ENCODE data around the gene ZNF716. TPM values are rescaled to one million over a fixed set of nuclear protein-coding genes. Genes with fewer than 3 reads are reported as not detected.
A peak's percentile ranks its signal among the peaks of the same experiment; 100 is the strongest.
"Not testable (repeated sequence)": the region's sequence is repeated elsewhere in the genome, so short reads cannot be mapped to it uniquely, and the experiment has no call there.

ZNF716 gene
- total RNA-seq, 1 experiment from 2014 or later, result not detected

DNA sequence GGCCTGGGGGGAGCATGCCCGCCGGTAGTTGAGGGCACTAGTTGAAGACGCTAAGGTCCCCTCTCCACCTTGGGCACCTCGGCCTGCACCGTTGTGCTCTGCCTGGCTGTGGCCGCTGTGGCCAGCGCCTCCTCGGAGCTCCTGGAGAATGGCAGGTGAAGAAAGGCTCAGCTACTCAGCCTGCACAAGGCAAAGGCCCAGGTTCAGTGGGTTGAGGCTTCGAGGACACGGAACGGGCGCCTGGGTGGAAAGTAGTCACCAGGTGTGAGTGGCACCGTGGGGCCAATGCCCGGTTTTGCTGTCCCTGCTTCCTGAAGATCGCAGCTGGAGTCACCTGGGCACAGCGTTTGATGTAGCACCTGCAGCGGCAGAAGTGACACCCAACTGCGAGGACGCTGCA is 12.4 kb upstream of the ZNF716 start:
- DNase-seq, result no peak
- H3K4me1 ChIP-seq (ENCODE audit: low read length), result no peaks in the 10 kb centered on the region
- no peak overlapping the region for H3K4me2 ChIP-seq (ENCODE audit: low read depth, low read length, poor library complexity, severe bottlenecking)
- no peaks in the 10 kb centered on the region for H3K9me2 ChIP-seq (replicated peaks; ENCODE audit: insufficient read depth, low read length)
- no peak overlapping the region for H2AFZ ChIP-seq (ENCODE audit: low read length)
- H4K20me1 ChIP-seq (ENCODE audit: insufficient read depth, low read depth, low read length), result no peaks in the 10 kb centered on the region
- no peaks in the 10 kb centered on the region for H3K79me2 ChIP-seq (ENCODE audit: low read length)
- no peak overlapping the region for H3K27ac ChIP-seq (ENCODE audit: low read length)
- H3K9me3 ChIP-seq (ENCODE audit: low read length), result peaks cover 27% of the 10 kb centered on the region
- H3K36me3 ChIP-seq (ENCODE audit: insufficient read depth, low read length), result no peaks in the 10 kb centered on the region
- no peak overlapping the region for H3K4me3 ChIP-seq (ENCODE audit: low read length)
- H3K9ac ChIP-seq (ENCODE audit: low read length), result no peak overlapping the region
- H3K27me3 ChIP-seq (ENCODE audit: low read length), result no peaks in the 10 kb centered on the region

DNA sequence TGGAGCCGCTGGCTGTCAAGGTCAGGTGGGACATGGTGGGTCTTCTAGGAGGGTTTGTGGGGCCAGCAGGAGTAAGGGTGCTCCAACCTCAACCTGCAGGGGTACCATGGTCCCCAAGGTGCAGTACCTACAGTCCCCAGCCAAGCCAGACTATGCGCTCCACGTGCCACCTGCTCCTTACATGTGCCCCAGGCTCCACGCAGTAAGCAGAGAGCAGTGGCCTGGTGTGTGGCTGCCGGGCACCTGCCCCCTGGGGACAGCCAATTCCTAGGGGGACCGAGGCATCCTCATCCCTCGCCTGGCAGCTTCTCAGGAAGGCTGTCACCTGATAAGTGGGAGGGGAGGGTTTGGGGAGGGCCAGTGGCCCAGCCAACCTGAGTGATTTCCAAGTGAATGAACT is 11.7 kb upstream of the ZNF716 start:
- Histone ChIP-seq H3K79me2 (ENCODE audit: low read length) (no peaks in the 10 kb centered on the region), H3K36me3 (ENCODE audit: insufficient read depth, low read length) (no peaks in the 10 kb centered on the region), H3K9me3 (ENCODE audit: low read length) (peaks cover 25% of the 10 kb centered on the region), H3K4me1 (ENCODE audit: low read length) (no peaks in the 10 kb centered on the region), H4K20me1 (ENCODE audit: insufficient read depth, low read depth, low read length) (no peaks in the 10 kb centered on the region), H2AFZ (ENCODE audit: low read length) (no peak overlapping the region), H3K4me3 (ENCODE audit: low read length) (no peak overlapping the region), H3K9ac (ENCODE audit: low read length) (no peak overlapping the region), H3K27ac (ENCODE audit: low read length) (no peak overlapping the region), H3K9me2 (replicated peaks; ENCODE audit: insufficient read depth, low read length) (no peaks in the 10 kb centered on the region), H3K27me3 (ENCODE audit: low read length) (no peaks in the 10 kb centered on the region), H3K4me2 (ENCODE audit: low read depth, low read length, poor library complexity, severe bottlenecking) (no peak overlapping the region)
- no peak for DNase-seq

DNA sequence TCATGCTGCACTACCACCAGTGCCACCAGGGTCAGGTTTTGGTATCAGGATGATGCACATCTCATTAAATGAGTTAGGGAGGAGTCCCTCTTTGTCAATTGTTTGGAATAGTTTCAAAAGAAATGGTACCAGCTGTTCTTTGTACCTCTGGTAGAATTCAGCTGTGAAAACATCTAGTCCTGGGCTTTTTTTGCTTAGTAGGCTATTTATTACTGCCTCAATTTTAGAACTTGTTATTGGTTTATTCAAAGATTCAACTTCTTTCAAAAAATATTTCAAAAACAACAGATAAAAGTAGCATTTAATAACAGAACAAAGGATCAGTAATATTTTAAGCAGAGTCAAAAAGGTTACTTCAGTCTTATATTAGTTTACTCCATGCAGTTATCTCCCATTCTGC is 6.4 kb upstream of the ZNF716 start:
- Histone ChIP-seq H4K20me1 (ENCODE audit: insufficient read depth, low read depth, low read length) (no peaks in the 10 kb centered on the region), H3K9me2 (replicated peaks; ENCODE audit: insufficient read depth, low read length) (no peaks in the 10 kb centered on the region), H3K79me2 (ENCODE audit: low read length) (no peaks in the 10 kb centered on the region), H3K4me1 (ENCODE audit: low read length) (no peaks in the 10 kb centered on the region), H3K27me3 (ENCODE audit: low read length) (no peaks in the 10 kb centered on the region), H3K9ac (ENCODE audit: low read length) (no peak overlapping the region), H3K4me3 (ENCODE audit: low read length) (no peak overlapping the region), H2AFZ (ENCODE audit: low read length) (no peak overlapping the region), H3K36me3 (ENCODE audit: insufficient read depth, low read length) (no peaks in the 10 kb centered on the region), H3K27ac (ENCODE audit: low read length) (no peak overlapping the region), H3K9me3 (ENCODE audit: low read length) (peaks cover 14% of the 10 kb centered on the region; the same call in 1 of the 2 replicates), H3K4me2 (ENCODE audit: low read depth, low read length, poor library complexity, severe bottlenecking) (no peak overlapping the region)
- DNase-seq, result no peak

DNA sequence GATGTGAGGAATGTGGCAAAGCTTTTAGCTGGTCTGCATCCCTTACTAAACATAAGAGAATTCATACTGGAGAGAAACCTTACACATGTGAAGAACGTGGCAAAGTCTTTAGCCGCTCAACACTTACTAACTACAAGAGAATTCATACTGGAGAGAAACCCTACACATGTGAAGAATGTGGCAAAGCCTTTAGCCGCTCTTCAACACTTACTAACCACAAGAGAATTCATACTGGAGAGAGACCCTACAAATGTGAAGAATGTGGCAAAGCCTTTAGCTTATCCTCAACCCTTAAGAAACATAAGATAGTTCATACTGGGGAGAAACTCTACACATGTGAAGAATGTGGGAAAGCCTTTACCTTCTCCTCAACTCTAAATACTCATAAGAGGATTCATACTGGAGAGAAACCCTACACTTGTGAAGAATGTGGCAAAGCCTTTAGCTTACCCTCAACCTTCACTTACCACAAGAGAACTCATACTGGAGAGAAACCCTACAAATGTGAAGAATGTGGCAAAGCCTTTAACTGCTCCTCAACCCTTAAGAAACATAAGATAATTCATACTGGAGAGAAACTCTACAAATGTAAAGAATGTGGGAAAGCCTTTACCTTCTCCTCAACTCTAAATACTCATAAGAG is 19.3 kb downstream of the ZNF716 start:
- peaks cover 37% of the 10 kb centered on the region for H3K9me3 ChIP-seq (ENCODE audit: low read length)
- not testable (repeated sequence) for H3K4me2 ChIP-seq (ENCODE audit: low read depth, low read length, poor library complexity, severe bottlenecking); H3K27ac ChIP-seq (ENCODE audit: low read length); H3K4me3 ChIP-seq (ENCODE audit: low read length); H3K36me3 ChIP-seq (ENCODE audit: insufficient read depth, low read length); H2AFZ ChIP-seq (ENCODE audit: low read length); H3K79me2 ChIP-seq (ENCODE audit: low read length); H3K4me1 ChIP-seq (ENCODE audit: low read length); H3K9me2 ChIP-seq (replicated peaks; ENCODE audit: insufficient read depth, low read length); DNase-seq; H4K20me1 ChIP-seq (ENCODE audit: insufficient read depth, low read depth, low read length); H3K27me3 ChIP-seq (ENCODE audit: low read length); H3K9ac ChIP-seq (ENCODE audit: low read length)

DNA sequence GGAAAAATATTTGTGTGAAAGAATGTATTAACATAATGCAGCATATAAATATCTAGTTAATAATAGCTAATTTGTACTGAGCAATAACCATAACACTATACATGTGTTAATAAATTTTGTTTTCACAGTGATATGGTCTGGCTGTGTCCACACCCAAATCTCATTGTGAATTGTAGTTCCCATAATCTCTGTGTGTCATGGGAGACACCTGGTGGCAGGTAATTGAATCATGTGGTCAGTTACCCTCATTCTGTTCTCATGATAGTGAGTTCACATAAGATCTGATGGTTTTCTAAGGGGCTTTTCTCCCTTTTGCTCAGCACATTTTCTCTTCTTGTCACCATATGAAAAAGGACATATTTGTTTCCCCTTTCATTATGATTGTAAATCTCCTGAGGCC is 30.3 kb downstream of the ZNF716 start:
- not testable (repeated sequence) for H3K79me2 ChIP-seq (ENCODE audit: low read length); H3K4me3 ChIP-seq (ENCODE audit: low read length); H4K20me1 ChIP-seq (ENCODE audit: insufficient read depth, low read depth, low read length); H3K4me2 ChIP-seq (ENCODE audit: low read depth, low read length, poor library complexity, severe bottlenecking); H3K4me1 ChIP-seq (ENCODE audit: low read length); H3K36me3 ChIP-seq (ENCODE audit: insufficient read depth, low read length); H2AFZ ChIP-seq (ENCODE audit: low read length); H3K27me3 ChIP-seq (ENCODE audit: low read length); H3K27ac ChIP-seq (ENCODE audit: low read length); H3K9ac ChIP-seq (ENCODE audit: low read length); H3K9me2 ChIP-seq (replicated peaks; ENCODE audit: insufficient read depth, low read length)
- peaks cover 23% of the 10 kb centered on the region for H3K9me3 ChIP-seq (ENCODE audit: low read length)
- DNase-seq, result peak; percentile 54

DNA sequence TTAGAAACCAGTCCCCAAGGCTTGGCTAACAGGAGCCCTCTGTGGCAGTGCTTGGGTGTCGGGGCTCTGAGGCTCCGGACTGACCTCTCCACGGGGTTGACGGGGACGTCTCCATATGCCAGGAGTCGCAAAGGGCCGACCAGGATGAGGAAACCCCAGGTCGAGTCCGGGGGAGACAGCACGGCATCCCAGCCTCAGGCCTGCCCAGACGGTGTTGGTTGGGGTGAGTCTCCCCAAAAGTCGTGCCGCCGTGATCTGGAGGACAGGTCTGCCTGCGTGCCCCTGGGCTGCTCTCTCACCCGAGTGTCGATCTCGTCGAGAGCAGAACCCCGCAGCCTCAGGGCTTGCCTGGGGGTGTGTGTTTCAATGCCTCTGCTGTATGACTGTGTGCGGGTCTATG is 35.0 kb downstream of the ZNF716 start:
- H3K27ac ChIP-seq (ENCODE audit: low read length); H3K4me2 ChIP-seq (ENCODE audit: low read depth, low read length, poor library complexity, severe bottlenecking); H3K4me1 ChIP-seq (ENCODE audit: low read length); H3K79me2 ChIP-seq (ENCODE audit: low read length); H3K27me3 ChIP-seq (ENCODE audit: low read length); H3K9me2 ChIP-seq (replicated peaks; ENCODE audit: insufficient read depth, low read length); DNase-seq; H3K4me3 ChIP-seq (ENCODE audit: low read length); H3K9ac ChIP-seq (ENCODE audit: low read length); H2AFZ ChIP-seq (ENCODE audit: low read length); H3K36me3 ChIP-seq (ENCODE audit: insufficient read depth, low read length); H4K20me1 ChIP-seq (ENCODE audit: insufficient read depth, low read depth, low read length): not testable (repeated sequence)
- peaks cover 41% of the 10 kb centered on the region for H3K9me3 ChIP-seq (ENCODE audit: low read length)

DNA sequence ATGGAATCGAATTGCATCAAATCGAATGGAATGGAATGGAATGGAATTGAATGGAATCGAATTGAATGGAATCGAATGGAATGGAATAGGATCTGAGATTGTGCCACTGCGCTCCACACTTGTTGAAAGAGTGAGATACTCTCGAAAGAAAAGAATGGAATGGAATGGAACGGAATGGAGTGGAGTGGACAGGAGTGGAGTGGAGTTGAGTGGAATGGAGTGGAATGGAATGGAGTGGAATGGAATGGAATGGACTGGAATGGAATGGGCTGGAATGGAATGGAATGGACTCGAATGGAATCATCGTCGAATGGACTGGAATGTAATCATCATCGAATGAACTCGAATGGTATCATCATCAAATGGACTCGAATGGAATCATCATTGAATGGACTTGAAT is 38.0 kb downstream of the ZNF716 start:
- H3K36me3 ChIP-seq (ENCODE audit: insufficient read depth, low read length), result no peaks in the 10 kb centered on the region
- H3K9ac ChIP-seq (ENCODE audit: low read length), result no peak overlapping the region
- H3K9me2 ChIP-seq (replicated peaks; ENCODE audit: insufficient read depth, low read length), result no peaks in the 10 kb centered on the region
- no peaks in the 10 kb centered on the region for H4K20me1 ChIP-seq (ENCODE audit: insufficient read depth, low read depth, low read length)
- no peak overlapping the region for H3K4me3 ChIP-seq (ENCODE audit: low read length)
- peaks cover 55% of the 10 kb centered on the region for H3K9me3 ChIP-seq (ENCODE audit: low read length)
- DNase-seq, result no peak
- no peaks in the 10 kb centered on the region for H3K27me3 ChIP-seq (ENCODE audit: low read length)
- H3K4me2 ChIP-seq (ENCODE audit: low read depth, low read length, poor library complexity, severe bottlenecking), result no peak overlapping the region
- H3K79me2 ChIP-seq (ENCODE audit: low read length), result no peaks in the 10 kb centered on the region
- H3K27ac ChIP-seq (ENCODE audit: low read length), result no peak overlapping the region
- H2AFZ ChIP-seq (ENCODE audit: low read length), result no peak overlapping the region
- H3K4me1 ChIP-seq (ENCODE audit: low read length), result no peaks in the 10 kb centered on the region

DNA sequence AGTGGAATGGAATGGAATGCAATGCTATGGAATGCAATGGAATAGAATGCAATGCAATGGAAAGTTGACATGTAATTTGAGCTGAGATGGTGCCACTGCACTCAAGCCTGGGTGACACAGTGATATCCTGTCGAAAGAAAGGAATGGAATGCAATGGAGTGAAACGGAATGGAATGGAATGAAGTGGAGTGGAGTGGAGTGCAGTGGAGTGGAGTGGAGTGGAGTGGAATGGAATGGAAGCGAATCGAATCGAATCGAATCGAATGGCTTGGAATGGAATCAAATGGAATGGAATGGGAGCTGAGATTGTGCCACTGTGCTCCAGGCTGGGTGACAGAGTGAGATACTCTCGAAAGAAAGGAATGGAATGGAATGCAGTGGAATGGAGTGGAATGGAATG is 45.1 kb downstream of the ZNF716 start:
- DNase-seq; H4K20me1 ChIP-seq (ENCODE audit: insufficient read depth, low read depth, low read length); H3K4me1 ChIP-seq (ENCODE audit: low read length); H3K79me2 ChIP-seq (ENCODE audit: low read length); H3K4me3 ChIP-seq (ENCODE audit: low read length); H3K36me3 ChIP-seq (ENCODE audit: insufficient read depth, low read length); H2AFZ ChIP-seq (ENCODE audit: low read length); H3K27ac ChIP-seq (ENCODE audit: low read length); H3K27me3 ChIP-seq (ENCODE audit: low read length); H3K4me2 ChIP-seq (ENCODE audit: low read depth, low read length, poor library complexity, severe bottlenecking); H3K9ac ChIP-seq (ENCODE audit: low read length); H3K9me2 ChIP-seq (replicated peaks; ENCODE audit: insufficient read depth, low read length): not testable (repeated sequence)
- peaks cover 44% of the 10 kb centered on the region for H3K9me3 ChIP-seq (ENCODE audit: low read length)

DNA sequence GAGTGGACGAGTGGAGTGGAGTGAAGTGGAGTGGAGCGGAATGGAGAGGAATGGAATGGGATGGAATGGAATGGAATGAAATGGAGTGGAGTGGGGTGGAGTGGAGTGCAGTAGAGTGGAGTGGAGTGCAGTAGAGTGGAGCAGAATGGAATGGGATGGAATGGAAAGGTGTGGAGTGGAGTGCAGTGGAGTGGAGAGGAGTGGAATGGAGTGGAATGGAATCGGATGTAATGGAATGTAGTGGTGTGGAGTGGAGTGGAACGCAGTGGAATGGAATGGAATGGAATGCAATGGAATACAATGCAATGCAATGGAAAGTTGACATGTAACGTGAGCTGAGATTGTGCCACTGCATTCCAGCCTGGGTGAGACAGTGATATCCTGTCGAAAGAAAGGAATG is 46.4 kb downstream of the ZNF716 start:
- peaks cover 44% of the 10 kb centered on the region for H3K9me3 ChIP-seq (ENCODE audit: low read length)
- H3K9me2 ChIP-seq (replicated peaks; ENCODE audit: insufficient read depth, low read length), result no peaks in the 10 kb centered on the region
- no peak overlapping the region for H3K27ac ChIP-seq (ENCODE audit: low read length)
- no peak overlapping the region for H2AFZ ChIP-seq (ENCODE audit: low read length)
- H3K4me3 ChIP-seq (ENCODE audit: low read length), result no peak overlapping the region
- no peaks in the 10 kb centered on the region for H3K4me1 ChIP-seq (ENCODE audit: low read length)
- H3K36me3 ChIP-seq (ENCODE audit: insufficient read depth, low read length), result no peaks in the 10 kb centered on the region
- no peaks in the 10 kb centered on the region for H3K27me3 ChIP-seq (ENCODE audit: low read length)
- no peak overlapping the region for H3K4me2 ChIP-seq (ENCODE audit: low read depth, low read length, poor library complexity, severe bottlenecking)
- H4K20me1 ChIP-seq (ENCODE audit: insufficient read depth, low read depth, low read length), result no peaks in the 10 kb centered on the region
- no peak for DNase-seq
- H3K79me2 ChIP-seq (ENCODE audit: low read length), result no peaks in the 10 kb centered on the region
- H3K9ac ChIP-seq (ENCODE audit: low read length), result no peak overlapping the region

Data from Karpas-422 (cell line).